Measurements from ENCODE around the gene BIN2.

- TF ChIP-seq CHD1 (IDR thresholded peaks at IDR 0.05; ENCODE audit: low read depth, low read length) (no peak), SUZ12 (IDR thresholded peaks at IDR 0.05; ENCODE audit: unreplicated experiment) (no peak), TAF1 (IDR thresholded peaks at IDR 0.05; ENCODE audit: borderline replicate concordance, low read depth, low read length) (no peak), KDM1A (IDR thresholded peaks at IDR 0.05; ENCODE audit: borderline replicate concordance) (no peak), ATF3 (IDR thresholded peaks at IDR 0.05; ENCODE audit: borderline replicate concordance, extremely low read depth, low read depth, low read length) (no peak), CTCF (IDR thresholded peaks at IDR 0.05 in 2 of 3, conservative IDR thresholded peaks at IDR 0.05 in 1 of 3; ENCODE audit: control insufficient read depth in 2 of 3, extremely low read depth in 1 of 3, insufficient read depth in 1 of 3, low read depth in 3 of 3, low read length in 3 of 3) (no peak), DPF2 (IDR thresholded peaks at IDR 0.05) (no peak), CEBPZ (IDR thresholded peaks at IDR 0.05; ENCODE audit: low read depth, low read length) (no peak), ZNF274 (IDR thresholded peaks at IDR 0.05; ENCODE audit: insufficient read depth, insufficient read length) (no peak), POLR2AphosphoS2 (IDR thresholded peaks at IDR 0.05; ENCODE audit: low read depth, low read length) (no peak)
Measured at GRCh38 chr12:51264297-51264696, 59.7 kb downstream of the BIN2 start.
